Measurements from ENCODE around the gene MLX.
"Not testable (repeated sequence)": the region's sequence is repeated elsewhere in the genome, so short reads cannot be mapped to it uniquely, and the experiment has no call there.

MLX gene

DNA sequence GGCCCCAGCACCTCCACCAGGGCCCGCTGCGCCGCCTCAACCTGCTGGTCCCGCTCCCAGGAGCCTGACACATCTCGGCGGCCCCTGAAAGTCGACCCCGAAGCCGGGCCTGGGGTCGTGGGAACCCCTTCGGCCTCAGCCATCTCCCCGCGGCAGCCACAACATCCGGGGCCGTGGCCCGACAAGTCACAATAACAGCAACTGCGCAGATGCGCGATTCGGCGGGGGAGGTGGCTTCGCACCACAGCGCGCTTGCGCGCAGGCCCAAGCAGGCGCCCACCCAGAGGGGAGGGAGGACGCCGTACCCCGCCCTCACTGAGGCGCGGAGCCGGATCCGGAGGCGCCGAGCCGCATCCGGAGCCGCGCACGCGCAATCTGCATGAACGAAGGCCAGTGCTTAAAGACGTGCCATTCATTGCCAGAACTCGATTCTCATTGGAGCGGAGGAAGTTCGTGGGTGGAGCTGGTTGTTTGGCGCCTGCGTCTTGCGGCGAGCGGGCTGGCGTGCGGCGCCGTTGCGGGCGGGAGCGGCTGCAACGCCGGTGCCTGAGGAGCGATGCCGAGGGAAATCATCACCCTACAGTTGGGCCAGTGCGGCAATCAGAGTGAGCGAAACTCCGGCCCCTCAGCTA lies 42.4 kb downstream of the MLX start, which contains the start of the genes RETREG3 and TUBG1:
Gene RETREG3 (minus strand): TSS at position 193 of the 632 bp plus-strand sequence. CDS start 50 bp downstream, at position 143.
Gene TUBG1 (plus strand): TSS at position 502 of the 632 bp plus-strand sequence. CDS start 55 bp downstream, at position 557.
- peak within 1 kb of the TSS; percentile 81 for H3K4me2 ChIP-seq (ENCODE audit: low read length)
- TF ChIP-seq, protein P1, sequence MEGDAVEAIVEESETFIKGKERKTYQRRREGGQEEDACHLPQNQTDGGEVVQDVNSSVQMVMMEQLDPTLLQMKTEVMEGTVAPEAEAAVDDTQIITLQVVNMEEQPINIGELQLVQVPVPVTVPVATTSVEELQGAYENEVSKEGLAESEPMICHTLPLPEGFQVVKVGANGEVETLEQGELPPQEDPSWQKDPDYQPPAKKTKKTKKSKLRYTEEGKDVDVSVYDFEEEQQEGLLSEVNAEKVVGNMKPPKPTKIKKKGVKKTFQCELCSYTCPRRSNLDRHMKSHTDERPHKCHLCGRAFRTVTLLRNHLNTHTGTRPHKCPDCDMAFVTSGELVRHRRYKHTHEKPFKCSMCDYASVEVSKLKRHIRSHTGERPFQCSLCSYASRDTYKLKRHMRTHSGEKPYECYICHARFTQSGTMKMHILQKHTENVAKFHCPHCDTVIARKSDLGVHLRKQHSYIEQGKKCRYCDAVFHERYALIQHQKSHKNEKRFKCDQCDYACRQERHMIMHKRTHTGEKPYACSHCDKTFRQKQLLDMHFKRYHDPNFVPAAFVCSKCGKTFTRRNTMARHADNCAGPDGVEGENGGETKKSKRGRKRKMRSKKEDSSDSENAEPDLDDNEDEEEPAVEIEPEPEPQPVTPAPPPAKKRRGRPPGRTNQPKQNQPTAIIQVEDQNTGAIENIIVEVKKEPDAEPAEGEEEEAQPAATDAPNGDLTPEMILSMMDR (IDR thresholded peaks at IDR 0.05; ENCODE audit: low read depth, low read length, poor library complexity, severe bottlenecking) = no peak
- TF ChIP-seq EZH2phosphoT487 (IDR thresholded peaks at IDR 0.05; ENCODE audit: borderline replicate concordance, low read length) = no peak
- peaks cover 36% of the 10 kb centered on the region for H3K4me1 ChIP-seq (ENCODE audit: control insufficient read depth, low read length)

GRCh38 chr17:42609814-42610801 lies 43.2 kb downstream of the MLX start:
- H3F3A ChIP-seq (ENCODE audit: control insufficient read depth, insufficient read depth); H3K27me3 ChIP-seq (ENCODE audit: control insufficient read depth, low read length); H3K9me2 ChIP-seq (replicated peaks; ENCODE audit: control insufficient read depth, low read length); H3K9me3 ChIP-seq (ENCODE audit: control insufficient read depth, insufficient read depth, low read length); H4K20me1 ChIP-seq (ENCODE audit: control insufficient read depth, insufficient read depth, low read depth, low read length): not testable (repeated sequence)
- Histone ChIP-seq H3K4me1 (ENCODE audit: control insufficient read depth, low read length) (peaks cover 30% of the 10 kb centered on the region), H3K4me2 (ENCODE audit: low read length) (peak overlapping the region; percentile 72), H3K4me3 (ENCODE audit: low read length) (peak overlapping the region; percentile 91), H3K79me2 (ENCODE audit: control insufficient read depth, low read length) (peaks cover 51% of the 10 kb centered on the region), H3K27ac (ENCODE audit: low read depth, low read length) (peak overlapping the region; percentile 27), H3K36me3 (ENCODE audit: control insufficient read depth, low read length) (peaks cover 46% of the 10 kb centered on the region)

More for the DNA sequence above, 42.4 kb downstream of the MLX start, which contains the start of the genes RETREG3 and TUBG1:
- Histone ChIP-seq H3K79me2 (ENCODE audit: control insufficient read depth, low read length) (peaks cover 60% of the 10 kb centered on the region), H3K9me3 (ENCODE audit: control insufficient read depth, insufficient read depth, low read length) (no peaks in the 10 kb centered on the region), H3K4me3 (ENCODE audit: low read length) (peak within 1 kb of the TSS; percentile 91), H3K27ac (ENCODE audit: low read depth, low read length) (peak within 1 kb of the TSS; percentile 54), H3F3A (ENCODE audit: control insufficient read depth, insufficient read depth) (peaks cover 2% of the 10 kb centered on the region; the same call in 1 of the 2 replicates), H3K36me3 (ENCODE audit: control insufficient read depth, low read length) (peaks cover 41% of the 10 kb centered on the region), H3K9me2 (replicated peaks; ENCODE audit: control insufficient read depth, low read length) (no peaks in the 10 kb centered on the region), H4K20me1 (ENCODE audit: control insufficient read depth, insufficient read depth, low read depth, low read length) (no peaks in the 10 kb centered on the region), H3K27me3 (ENCODE audit: control insufficient read depth, low read length) (no peaks in the 10 kb centered on the region)

DNA sequence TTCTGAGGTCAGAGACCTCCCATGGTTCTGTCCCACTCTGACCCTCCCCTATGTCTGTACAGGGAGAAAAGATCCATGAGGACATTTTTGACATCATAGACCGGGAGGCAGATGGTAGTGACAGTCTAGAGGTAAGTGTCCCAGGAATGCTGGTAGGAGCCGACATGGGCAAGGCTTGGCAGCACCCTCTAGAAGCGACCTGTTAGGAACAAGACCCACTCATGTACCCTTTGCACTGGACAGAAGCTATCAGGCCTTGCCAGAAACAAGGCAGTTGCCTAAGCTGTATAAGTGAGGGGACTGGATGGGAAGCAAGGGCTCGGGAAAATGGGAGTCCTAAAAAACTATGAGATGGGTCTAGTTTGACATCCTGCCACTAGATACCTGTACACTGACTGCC lies 45.1 kb downstream of the MLX start:
- H3K79me2 ChIP-seq (ENCODE audit: control insufficient read depth, low read length) = peaks cover 32% of the 10 kb centered on the region
- no peak overlapping the region for H3K27ac ChIP-seq (ENCODE audit: low read depth, low read length)
- H3K4me2 ChIP-seq (ENCODE audit: low read length) = no peak overlapping the region
- no peaks in the 10 kb centered on the region for H3K9me2 ChIP-seq (replicated peaks; ENCODE audit: control insufficient read depth, low read length)
- H4K20me1 ChIP-seq (ENCODE audit: control insufficient read depth, insufficient read depth, low read depth, low read length) = no peaks in the 10 kb centered on the region
- TF ChIP-seq, protein P1 (IDR thresholded peaks at IDR 0.05; ENCODE audit: low read depth, low read length, poor library complexity, severe bottlenecking) = no peak
- no peak for TF ChIP-seq EZH2phosphoT487 (IDR thresholded peaks at IDR 0.05; ENCODE audit: borderline replicate concordance, low read length)
- H3K4me3 ChIP-seq (ENCODE audit: low read length) = no peak overlapping the region
- no peaks in the 10 kb centered on the region for H3K27me3 ChIP-seq (ENCODE audit: control insufficient read depth, low read length)
- no peaks in the 10 kb centered on the region; the same call in 1 of the 2 replicates for H3F3A ChIP-seq (ENCODE audit: control insufficient read depth, insufficient read depth)
- peaks cover 48% of the 10 kb centered on the region for H3K36me3 ChIP-seq (ENCODE audit: control insufficient read depth, low read length)
- peaks cover 15% of the 10 kb centered on the region for H3K4me1 ChIP-seq (ENCODE audit: control insufficient read depth, low read length)
- H3K9me3 ChIP-seq (ENCODE audit: control insufficient read depth, insufficient read depth, low read length) = no peaks in the 10 kb centered on the region

Measured in DOHH2 (cell line).